ENCODE results near the gene THRB.
"Not testable (repeated sequence)": the region's sequence is repeated elsewhere in the genome, so short reads cannot be mapped to it uniquely, and the experiment has no call there.

THRB gene

DNA sequence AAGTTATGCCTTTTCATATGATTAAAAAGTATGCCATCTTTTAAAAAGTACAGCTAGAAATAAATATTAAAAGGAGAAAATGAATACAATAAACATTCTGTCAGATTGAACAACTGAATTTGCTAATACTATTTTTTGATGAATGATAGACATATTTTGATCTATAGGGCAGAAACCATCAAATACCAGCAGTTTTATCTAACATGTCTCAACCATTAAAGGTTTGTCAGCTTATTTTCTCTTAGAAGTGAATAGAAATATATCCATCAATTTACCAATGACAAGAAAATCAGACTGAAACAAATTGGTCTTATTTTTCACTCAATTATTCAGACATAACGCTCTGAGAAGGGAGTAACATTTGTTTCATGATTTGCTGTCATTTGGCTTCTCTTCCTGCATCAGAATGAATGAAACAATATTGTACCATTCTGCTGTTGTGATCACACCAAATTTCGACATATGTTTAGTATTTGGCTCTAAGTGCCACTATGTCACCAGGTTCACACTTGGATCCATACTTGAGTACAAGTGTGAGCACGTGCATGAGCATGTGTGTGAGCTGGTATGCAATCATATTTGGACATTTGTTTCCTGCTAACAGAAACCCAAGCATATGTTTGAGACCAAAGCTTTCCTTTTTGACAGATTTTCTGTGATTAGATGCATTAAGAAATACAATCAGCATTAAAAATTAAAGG, 86.5 kb downstream of the THRB start:
- no peak for DNase-seq (ENCODE audit: low read depth in 1 of 2, low spot score in 1 of 2)

DNA sequence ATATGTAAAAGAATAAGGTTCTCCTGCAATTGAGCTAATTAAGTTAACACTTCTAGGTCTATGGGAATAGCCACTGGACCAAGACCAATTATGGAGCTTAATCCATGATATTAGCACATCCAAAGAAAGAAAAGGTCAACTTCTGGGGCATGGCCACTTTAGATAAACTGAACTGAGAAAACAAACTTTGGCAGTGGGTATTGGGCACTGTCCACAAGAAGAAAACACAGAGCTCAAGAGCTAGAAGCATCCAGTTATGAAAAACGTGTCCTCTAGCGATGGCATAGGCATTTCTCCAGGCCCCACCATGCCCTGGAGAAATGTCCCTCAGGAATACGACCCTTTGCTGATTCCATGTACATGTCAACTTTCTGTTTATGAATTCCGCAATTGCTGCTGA, 87.8 kb downstream of the THRB start:
- DNase-seq (ENCODE audit: low read depth in 1 of 2, low spot score in 1 of 2) = no peak

DNA sequence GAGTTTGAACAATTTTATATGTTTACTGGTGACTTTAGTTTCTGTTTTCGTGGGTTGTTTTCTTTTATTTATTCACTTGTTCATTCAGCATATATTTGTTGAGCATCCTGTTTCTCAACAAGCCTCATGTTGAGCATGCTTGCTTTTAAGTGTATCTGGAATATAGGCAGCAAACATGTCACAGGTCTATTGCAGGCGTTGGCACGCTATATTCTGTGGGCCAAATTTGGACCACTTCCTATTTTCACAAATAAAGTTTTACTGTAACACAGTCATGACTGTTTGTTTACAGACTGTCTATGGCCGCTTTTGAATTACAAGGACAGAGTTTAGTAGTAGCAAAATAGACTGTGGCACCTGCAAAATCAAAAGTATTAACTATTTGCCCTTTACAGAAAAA, 89.6 kb downstream of the THRB start:
- no peak for DNase-seq (ENCODE audit: low read depth in 1 of 2, low spot score in 1 of 2)

DNA sequence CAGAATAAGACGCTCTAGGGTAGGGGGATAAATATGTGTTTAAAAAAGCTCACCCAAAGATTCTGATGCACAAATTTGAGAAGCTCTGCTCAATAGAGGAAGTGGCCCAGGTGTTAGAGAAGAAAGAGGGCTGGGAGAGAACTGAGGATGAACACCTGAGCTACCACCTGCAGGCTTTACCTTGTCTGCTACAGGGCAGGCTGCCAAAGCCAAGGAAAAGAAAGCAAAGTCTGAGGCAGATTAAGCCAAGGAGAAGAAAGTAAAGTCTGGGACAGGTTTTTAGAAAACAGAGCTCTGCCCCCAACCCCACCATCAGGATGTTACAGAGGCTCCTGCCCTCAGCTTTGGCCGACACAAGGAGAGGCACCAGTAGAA, 92.9 kb downstream of the THRB start:
- DNase-seq (ENCODE audit: low read depth in 1 of 2, low spot score in 1 of 2) = no peak

DNA sequence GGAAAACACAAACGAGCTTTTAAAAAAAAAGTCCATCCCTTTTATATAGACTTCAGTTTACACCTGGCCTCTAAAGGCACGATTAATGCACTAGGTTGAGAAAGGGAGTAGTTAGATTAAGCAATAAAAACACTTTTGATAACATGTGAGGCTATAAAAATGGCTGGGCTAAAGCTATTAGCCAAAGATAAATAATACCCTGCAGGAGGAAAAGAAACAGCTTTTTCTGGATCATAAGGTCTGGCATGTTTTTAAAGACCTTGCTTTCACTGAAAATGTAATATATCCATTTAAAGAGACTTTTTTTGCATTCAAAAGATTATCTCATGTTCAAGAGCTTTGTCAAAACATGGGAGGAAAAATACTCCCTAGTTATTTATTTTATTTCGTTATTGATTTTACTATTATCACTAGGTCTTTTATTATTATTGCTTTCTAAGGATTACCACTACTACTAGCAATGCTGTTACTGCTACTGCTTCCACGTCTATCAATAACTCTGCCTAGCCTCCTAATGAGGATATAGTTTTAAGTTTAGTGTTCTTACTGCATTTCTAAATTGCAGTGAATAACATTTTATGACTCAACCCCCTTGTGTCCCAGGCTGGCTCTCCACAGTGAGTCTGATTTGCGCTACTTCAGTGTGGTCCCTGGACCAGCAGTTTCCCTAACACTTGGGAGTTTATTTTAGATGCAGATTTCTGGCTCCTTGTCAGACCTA, 93.4 kb downstream of the THRB start:
- DNase-seq (ENCODE audit: low read depth in 1 of 2, low spot score in 1 of 2) = no peak

DNA sequence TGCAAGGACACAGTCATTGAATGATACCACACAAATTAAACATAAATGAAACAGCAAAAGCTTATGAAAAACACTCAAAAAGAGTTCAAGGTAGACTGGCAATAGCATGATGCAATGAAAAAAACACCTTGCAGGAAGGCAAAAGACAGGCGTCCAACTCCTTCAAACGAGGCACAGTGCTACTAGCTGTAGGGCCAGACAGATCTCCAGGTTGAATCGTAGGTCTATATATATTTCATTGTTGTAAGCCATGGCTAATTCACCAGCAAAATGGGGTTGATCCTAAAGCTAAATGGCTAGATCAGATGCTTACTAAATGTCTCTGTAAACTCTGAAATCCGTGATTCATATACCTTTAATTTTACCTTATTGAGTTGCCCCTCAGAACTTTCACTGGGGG, 94.2 kb downstream of the THRB start:
- no peak for DNase-seq (ENCODE audit: low read depth in 1 of 2, low spot score in 1 of 2)

DNA sequence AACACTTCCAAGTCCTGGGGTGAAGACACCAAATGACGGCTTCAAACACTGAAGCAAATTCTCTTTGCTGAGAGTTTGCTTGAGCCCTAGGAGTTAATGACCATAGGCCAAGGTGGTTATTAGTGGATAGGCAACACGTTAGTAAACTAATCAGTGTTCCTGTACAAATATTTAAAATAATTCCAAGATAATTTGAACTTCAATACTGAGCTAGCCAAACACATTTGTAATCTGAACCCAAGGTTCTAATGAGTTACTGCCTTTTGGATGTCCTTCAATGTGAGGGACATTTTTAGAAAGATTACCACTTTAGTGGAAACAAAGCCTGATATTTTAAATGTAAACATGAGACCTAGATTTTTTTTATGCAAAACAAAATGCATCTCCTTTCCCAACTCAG, 94.6 kb downstream of the THRB start:
- no peak for DNase-seq (ENCODE audit: low read depth in 1 of 2, low spot score in 1 of 2)

DNA sequence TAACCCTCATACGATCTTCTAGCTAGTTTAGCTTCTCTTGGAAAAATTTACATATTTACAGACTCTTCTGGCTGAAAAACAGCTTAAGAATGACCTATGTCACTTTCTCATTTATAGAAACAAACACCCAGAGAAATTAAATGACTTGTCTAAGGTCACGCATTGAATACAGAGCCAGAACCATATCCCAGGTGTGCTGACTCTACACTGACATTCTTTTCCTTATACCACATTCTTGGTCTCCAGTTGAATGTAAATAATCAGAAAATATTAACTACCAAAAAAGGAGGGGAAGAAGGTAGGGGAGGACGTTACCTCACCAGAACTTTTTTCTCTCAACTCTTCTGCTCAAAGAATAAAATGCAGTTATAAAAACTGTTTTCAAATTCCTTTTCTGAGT, 95.0 kb downstream of the THRB start:
- DNase-seq (ENCODE audit: low read depth in 1 of 2, low spot score in 1 of 2) = no peak

DNA sequence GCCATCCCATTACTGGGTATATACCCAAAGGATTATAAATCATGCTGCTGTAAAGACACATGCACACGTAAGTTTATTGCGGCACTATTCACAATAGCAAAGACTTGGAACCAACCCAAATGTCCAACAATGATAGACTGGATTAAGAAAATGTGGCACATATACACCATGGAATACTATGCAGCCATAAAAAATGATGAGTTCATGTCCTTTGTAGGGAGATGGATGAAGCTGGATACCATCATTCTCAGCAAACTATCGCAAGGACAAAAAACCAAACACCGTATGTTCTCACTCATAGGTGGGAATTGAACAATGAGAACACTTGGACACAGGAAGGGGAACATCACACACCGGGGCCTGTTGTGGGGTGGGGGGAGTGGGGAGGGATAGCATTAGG, 95.9 kb downstream of the THRB start:
- not testable (repeated sequence) for DNase-seq (ENCODE audit: low read depth in 1 of 2, low spot score in 1 of 2)

DNA sequence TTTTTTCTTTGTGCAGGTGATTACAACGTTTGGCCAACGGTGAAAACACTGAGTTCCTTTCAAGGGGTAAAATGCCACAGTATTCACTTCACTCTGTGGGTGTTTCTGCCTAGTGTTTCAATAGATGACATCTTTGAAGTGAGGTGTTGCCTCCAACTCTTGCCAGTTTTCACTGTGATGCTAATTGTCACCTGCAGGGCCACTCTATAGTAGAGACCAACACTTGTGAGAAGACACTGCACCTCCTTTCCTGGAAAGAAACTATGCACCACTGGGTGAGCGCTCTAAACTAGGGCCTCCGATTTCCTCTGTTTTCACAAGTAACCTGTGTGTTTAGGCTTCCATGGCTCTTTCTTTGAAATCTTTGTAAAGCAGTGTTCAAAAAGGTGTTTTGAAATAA, 98.3 kb downstream of the THRB start:
- no peak for DNase-seq (ENCODE audit: low read depth in 1 of 2, low spot score in 1 of 2)

DNA sequence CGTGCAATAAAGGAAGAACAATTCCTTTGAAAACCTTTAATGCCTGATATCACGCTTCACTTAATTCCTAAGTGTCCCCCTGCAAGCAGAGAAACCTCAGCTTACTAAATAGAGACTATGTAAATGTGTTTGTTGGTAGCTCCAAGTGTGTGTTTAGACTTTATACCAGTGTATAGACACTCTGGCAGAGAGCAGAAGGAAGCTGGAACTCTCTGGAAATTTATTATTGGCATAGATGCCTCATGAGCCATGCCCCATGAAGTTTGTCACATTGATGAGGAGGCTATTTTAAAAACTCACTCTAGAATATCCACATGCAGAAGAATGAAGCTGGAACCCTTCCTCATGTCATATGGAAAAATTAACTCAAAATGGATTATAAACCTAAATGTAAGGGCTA, 99.9 kb downstream of the THRB start:
- DNase-seq (ENCODE audit: low read depth in 1 of 2, low spot score in 1 of 2) = no peak

DNA sequence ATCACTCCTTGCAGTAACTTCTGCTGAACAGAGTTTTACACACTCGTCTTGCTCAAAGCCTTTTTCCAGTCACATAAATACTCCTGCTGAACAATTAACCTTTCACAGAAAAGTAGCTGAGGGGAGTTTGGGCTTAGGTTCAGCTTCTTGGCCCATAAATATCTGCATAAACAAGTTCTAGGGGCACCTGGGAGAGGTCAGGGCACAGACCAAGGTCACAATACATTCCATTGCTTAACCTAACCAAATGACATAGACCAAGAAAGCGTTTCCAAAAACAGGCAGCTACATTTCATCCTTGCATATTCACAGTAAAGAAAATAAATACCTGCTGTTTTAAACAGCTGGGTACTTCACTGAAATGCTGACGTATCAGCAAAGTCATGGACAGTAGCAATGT, 101.3 kb downstream of the THRB start:
- no peak for DNase-seq (ENCODE audit: low read depth in 1 of 2, low spot score in 1 of 2)

DNA sequence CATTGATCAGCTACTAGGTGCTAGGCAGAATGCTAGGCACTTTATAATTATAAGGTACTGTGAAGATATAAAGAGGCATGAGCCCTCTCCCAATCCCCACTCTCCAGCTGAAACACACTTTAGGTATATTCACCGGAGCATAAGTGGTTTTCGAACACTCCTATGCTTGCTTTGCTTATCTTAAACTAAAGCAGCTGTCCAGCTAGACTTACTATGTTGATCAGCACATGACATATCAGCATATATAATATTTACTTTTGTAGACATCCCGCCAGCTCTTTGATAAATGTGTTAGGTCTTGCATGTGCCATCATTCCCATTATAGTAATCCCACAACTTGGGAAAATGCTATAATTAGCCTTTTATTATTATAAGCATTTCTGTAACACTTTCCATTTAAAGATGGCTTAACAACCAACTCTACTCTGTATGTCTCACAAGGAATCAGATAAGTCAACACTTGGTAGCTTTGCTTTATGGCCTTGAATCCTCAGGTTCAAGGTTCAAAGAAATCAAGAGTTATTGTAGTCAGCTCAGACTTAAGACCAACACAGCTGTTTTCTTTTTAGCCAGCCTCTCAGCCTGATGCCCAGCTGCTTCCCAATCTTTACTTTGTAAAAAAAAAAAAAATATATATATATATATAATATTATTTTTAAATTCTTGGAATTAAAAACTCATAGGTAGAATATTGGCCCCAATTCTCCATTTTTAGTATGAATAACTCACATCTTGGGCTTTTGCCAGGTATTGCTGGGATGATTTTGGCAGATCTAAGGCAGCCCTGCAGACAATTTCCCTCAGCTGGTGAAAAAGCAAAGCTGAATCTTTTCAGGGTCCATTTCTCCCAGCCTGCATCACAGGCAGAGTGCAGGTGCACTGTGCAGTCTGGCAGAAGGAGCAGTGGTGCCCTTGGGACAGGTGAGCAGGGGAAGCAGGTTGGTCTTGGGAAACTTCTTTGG, 104.2 kb downstream of the THRB start:
- no peak for DNase-seq (ENCODE audit: low read depth in 1 of 2, low spot score in 1 of 2)

DNA sequence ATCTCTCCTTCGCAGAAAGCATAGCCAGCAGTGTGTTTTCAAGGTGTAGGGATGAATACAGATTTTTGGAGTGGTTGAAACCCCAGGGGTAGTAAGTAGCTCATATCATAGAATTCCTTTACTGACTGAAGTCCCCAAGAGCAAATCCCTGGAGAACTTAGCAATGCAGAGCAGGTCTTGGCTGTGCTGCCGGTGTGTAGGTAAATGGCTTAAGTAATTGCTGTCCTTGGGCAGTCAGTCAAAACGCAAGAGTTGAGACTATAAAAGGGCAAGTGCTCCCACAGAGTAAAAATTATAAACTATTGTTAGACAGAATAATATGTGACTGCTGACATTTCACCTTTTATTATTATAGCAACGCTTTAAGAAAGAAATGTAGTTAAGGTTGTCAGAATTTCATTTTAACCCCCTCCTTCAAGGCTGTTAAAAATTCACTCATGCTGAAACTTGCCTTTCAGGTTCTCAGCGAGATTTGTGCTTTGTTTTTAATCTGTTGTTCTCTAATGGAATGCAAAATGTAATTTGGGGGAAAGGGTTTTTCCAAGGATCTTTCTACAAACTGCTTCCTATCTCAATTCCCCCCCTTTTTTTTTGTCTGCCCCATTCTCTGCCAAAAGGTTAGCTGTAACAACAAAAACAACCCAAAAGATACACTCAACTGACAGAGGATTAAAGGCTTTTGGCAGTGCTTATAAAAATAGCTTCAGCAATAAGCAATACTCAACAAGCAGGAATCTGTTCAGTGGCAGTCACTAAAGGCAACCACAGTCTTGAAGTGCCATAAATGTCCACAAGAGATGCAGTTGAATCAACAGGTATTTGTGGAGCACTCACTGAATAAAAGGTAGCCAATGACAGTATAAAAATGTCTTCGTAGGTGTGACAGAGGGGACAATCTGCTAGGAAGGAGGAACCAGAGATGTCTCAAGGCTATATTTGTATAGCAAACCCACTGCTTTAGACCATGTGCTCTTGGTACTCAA, 105.3 kb downstream of the THRB start:
- no peak for DNase-seq (ENCODE audit: low read depth in 1 of 2, low spot score in 1 of 2)

DNA sequence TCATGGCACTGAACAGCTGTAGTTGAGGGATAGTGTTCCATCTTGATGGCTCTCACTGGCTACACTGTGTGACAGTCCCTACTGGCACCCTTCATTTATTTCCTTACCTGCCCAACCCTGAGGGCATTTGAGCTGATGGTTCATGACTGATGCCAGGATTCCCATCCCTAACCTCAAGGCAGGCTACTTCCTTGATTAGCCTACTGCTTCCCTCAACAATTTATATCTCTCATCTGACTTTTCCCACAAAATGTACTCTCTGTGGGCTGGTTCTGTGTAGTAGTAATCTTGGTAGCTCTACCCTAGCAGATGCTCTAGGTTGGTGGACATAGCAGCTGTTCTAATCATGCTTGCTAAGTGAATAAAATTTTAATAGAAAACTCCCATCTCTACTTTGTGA, 106.0 kb downstream of the THRB start:
- no peak for DNase-seq (ENCODE audit: low read depth in 1 of 2, low spot score in 1 of 2)

DNA sequence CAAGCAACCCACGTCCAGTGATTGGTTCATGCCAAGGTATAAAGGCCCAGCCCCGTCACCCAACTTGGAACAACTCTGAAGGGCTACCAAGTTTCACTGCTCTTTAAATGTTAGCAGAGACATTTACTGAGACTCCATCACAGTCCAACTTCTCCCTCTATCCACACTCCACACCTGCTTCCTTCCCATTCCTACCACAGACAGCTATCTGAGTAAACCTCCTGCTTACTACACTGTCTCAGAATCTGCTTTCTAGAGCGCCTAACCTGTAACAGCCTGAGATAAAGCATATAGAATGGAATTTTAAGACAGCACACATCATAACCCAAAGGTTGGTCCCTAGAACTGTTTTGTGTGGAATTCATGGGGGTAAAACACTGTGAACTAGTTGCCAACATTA, 106.5 kb downstream of the THRB start:
- no peak for DNase-seq (ENCODE audit: low read depth in 1 of 2, low spot score in 1 of 2)

DNA sequence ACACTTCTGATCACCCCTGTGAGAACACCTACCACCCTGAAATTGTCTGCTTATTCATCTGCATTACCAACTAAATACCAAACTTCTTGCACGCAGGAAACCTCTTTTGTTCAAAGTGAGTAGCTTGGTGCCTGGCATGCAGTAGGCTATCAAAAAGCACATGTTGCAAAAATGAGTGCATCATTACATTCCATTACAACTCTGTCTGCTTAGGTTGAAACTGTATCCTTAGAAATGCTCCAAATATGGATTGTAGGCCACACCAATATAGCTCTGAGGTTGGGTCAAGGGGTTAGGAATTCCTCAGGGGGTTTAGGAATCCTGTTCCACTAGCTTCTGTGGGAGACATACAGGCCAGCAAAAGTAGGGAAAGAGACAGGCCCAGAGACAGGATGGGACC, 107.2 kb downstream of the THRB start:
- DNase-seq (ENCODE audit: low read depth in 1 of 2, low spot score in 1 of 2) = no peak

DNA sequence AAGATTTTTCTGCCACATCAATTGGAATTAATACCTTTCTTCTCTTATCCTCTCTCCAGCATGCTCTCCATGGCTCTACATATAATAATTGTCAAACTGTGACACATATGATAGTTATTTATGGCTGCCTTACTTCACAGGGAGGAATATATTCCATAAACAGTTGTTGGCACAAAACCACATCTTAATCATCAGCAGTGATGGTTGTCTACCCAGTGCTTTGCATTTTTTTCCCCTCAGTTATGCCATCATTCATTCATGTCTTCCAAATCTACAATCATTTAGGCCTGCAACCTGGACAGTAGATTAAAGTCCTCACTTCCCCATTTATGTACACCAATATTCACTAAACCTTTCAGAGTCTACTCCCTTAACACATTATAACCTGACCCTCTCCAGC, 107.7 kb downstream of the THRB start:
- DNase-seq (ENCODE audit: low read depth in 1 of 2, low spot score in 1 of 2) = no peak

DNA sequence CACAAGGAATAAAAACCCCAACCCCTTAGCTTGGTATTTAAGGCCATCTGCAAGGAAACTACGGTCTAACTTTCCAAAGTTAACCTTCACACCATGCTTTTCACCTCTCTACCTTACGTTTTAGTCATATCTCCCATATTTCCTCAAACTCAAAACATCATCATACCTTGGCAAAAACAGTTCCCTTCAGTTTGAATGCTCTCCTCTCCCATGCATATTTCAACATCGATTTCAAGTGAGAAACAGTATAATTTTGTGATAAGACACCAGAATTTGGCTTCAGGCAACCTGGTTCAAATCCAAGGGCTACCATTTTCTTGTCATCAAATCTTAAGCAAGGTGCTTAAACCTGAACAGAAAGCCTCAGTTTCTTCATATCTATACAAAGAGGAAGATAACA, 108.2 kb downstream of the THRB start:
- no peak for DNase-seq (ENCODE audit: low read depth in 1 of 2, low spot score in 1 of 2)

DNA sequence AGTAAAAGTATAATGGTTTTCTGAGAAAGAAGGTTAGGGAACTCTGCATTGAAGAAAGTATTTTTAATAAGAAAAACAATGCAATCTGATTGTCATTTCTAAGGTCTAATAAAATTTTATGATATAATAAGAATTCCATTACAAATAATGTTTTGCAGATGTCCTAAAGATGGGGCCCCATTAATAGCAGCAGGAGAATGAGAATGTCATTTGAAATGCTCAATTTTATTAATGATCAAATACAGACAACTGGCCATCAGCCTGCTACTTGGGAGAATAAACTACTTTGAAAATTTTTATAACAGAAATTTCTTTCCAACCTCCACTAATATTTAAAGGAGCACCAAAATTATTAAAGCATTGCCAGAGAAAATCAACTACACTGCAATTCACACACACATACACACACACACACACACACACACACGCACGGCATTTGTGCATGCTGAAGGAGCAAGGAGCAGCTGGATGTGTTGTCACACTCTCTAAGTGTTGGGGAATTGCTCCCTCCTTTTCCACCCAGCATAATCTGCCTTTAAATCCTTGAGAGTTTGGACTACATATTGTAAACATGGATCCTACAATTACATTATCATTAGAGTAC, 109.5 kb downstream of the THRB start:
- no peak for DNase-seq (ENCODE audit: low read depth in 1 of 2, low spot score in 1 of 2)

Data from activated T-helper 1 cell treated with anti-CD3 and anti-CD28 coated beads, Interleukin-2, amount 50 U/mL, for 16 hours (primary cell).